22Rv1 (cell line): ENCODE measurements around the gene MTOR.

Experiments used
- CTCF ChIP-seq: fragments of 450-650 bp; IDR thresholded peaks from 2 replicates; pipeline ENCODE4 v1.5.1; 2017; ENCODE audit warnings: mild to moderate bottlenecking
- ZFX ChIP-seq: fragments of 450-650 bp; IDR thresholded peaks from 2 replicates; pipeline ENCODE4 v1.6.1; 2017; ENCODE audit warnings: antibody characterized with exemption, borderline replicate concordance

DNA sequence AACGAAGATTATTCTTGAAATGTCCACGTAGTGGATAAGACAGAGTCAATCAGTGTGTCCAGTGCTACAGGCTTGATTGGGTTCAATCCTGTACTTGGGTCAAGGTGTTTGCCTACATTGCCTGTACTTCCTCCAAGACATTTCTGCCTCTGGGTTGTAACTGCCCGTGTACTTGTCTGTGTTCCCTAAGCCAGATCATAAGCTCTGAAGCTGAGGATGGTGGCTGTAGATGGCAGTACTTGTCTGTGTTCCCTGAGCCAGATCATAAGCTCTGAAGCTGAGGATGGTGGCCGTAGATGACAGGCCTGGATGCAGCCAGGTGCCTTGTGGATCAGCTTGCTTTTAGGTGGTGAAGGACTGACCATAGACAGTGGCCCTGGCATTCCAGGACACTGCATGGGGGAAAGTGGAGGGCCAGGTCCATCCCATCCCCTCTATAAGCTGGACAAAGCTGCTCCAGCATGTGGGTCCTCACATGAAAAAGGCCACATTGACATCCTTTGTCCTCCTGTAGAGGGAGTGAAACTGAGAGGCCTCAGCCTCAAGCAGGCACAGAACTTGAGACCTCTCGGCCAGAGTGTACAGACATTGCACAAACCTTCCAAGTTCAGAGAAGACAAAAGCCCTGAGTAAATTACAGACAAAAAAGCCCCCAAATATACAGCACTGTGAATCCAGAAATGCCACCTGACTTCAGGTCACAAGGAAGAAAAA is 200.5 kb downstream of the MTOR start:
- TF ChIP-seq CTCF = no peak
- TF ChIP-seq ZFX = no peak
